ENCODE measurements around the gene RNF186.

DNA sequence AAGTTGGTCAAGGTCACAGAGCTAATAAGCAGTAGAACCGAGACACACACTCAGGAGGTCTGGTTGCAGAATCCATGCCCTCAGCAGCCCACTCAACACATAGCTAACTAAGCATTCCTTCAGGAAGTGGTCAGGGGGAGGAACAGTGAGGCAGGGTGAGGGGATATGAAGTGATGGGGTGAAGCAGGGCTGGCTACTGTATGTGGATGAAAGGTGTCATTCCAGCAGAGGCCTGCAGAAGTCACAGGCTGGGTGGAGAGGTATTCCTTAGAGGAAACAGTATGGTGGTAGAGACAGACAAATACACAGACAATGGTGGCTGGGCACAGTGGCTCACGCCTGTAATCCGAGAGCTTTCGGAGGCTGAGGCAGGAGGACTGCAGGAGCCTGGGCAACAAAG lies 29.4 kb downstream of the RNF186 start:
- no peak for TF ChIP-seq POLR2A (IDR thresholded peaks at IDR 0.05; ENCODE audit: extremely low read depth, insufficient read length)
- TF ChIP-seq, protein P1, sequence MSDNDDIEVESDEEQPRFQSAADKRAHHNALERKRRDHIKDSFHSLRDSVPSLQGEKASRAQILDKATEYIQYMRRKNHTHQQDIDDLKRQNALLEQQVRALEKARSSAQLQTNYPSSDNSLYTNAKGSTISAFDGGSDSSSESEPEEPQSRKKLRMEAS (IDR thresholded peaks at IDR 0.05; ENCODE audit: low read depth, low read length), result no peak
- TF ChIP-seq, protein P2, sequence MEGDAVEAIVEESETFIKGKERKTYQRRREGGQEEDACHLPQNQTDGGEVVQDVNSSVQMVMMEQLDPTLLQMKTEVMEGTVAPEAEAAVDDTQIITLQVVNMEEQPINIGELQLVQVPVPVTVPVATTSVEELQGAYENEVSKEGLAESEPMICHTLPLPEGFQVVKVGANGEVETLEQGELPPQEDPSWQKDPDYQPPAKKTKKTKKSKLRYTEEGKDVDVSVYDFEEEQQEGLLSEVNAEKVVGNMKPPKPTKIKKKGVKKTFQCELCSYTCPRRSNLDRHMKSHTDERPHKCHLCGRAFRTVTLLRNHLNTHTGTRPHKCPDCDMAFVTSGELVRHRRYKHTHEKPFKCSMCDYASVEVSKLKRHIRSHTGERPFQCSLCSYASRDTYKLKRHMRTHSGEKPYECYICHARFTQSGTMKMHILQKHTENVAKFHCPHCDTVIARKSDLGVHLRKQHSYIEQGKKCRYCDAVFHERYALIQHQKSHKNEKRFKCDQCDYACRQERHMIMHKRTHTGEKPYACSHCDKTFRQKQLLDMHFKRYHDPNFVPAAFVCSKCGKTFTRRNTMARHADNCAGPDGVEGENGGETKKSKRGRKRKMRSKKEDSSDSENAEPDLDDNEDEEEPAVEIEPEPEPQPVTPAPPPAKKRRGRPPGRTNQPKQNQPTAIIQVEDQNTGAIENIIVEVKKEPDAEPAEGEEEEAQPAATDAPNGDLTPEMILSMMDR (IDR thresholded peaks at IDR 0.05; ENCODE audit: low read depth, low read length), result no peak
